Measurements from ENCODE around the gene MAP4K4. TPM values are rescaled to one million over a fixed set of nuclear protein-coding genes. Genes with fewer than 3 reads are reported as not detected.
A peak's percentile ranks its signal among the peaks of the same experiment; 100 is the strongest.

The MAP4K4 gene
- total and polyA plus RNA-seq, 2 of the 4 experiments (the other 2 are of a cell fraction) = 89.4 to 124 TPM

DNA sequence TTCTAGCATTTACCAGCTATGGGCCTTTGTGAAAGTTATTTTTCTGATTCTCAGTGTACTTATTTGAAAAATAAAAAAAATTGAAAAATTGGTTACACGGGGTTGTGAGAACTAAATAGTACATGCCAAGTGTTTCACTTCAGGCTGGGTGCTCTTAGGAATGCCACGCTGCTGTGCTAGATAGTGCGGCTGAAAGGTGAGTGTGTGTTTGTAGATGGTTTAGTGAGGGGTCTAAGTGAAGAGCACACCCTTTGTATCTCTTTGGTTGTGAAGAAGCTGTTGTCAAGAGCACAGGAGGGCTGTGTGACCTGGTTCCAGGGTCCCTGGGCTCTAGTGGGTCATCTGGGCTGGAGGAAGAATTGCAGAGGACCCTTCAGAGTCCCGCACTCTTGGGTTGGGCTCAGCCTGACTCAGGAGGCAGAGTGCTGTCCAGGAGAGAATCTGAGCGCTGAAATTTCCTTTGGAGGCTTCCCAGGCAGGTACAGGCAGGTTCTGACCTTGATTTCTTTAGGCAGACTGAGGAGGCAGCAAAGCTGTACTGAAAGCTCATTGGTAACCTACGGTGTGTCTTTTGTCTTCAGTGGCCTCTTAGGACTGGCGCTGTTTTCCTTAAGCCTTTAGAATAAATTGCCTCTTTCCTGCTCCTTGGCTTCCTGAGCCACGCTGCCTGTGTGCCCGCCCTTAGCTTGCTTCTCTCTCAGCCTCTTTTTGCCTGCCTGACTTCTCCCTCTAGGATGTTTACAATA, 44.4 kb downstream of the MAP4K4 start:
- Histone ChIP-seq H3K4me3 (ENCODE audit: insufficient read depth, low read depth, low read length) (no peak overlapping the region), H3K36me3 (ENCODE audit: control insufficient read depth, insufficient read depth, low read length) (peaks cover 2% of the 10 kb centered on the region; the same call in 1 of the 2 replicates), H3K9me3 (ENCODE audit: control insufficient read depth, insufficient read depth, low read length) (no peaks in the 10 kb centered on the region), H4K20me1 (ENCODE audit: insufficient read depth, low read length) (peaks cover 88% of the 10 kb centered on the region), H2BK120ac (ENCODE audit: low read depth, low read length) (peak overlapping the region; percentile 32; the same call in 1 of the 2 replicates), H3K27ac (ENCODE audit: insufficient read depth, low read length) (peak overlapping the region; percentile 41), H2BK20ac (ENCODE audit: low read depth, low read length) (0 out of 2 replicates have a peak overlapping the region, but pooled peaks have one; percentile 16), H3K4me1 (ENCODE audit: control insufficient read depth, insufficient read depth, low read length) (peaks cover 30% of the 10 kb centered on the region), H2AK5ac (ENCODE audit: low read depth, low read length) (peak overlapping the region; percentile 87), H3K4ac (ENCODE audit: low read depth, low read length) (peak overlapping the region; percentile 66), H3K14ac (replicated peaks; ENCODE audit: low read depth, low read length) (peak overlapping the region; percentile 85), H4K8ac (ENCODE audit: low read depth in 2 of 2, low read length in 2 of 2) (peak overlapping the region; percentile 27 to 39; a peak in 1 of 4 replicates), H2BK5ac (ENCODE audit: low read depth, low read length, poor library complexity, severe bottlenecking) (peak overlapping the region; percentile 7), H3K9me1 (ENCODE audit: insufficient read depth, low read length) (peaks cover 33% of the 10 kb centered on the region), H3K56ac (ENCODE audit: extremely low read depth, insufficient read depth, low read length) (no peak overlapping the region), H3K18ac (ENCODE audit: low read depth, low read length) (peak overlapping the region; percentile 5; the same call in 1 of the 2 replicates), H3K23ac (ENCODE audit: low read depth, low read length) (peak overlapping the region; percentile 92), H3K79me1 (ENCODE audit: low read depth in 1 of 2, low read length in 2 of 2) (peaks cover 10 to 71% of the 10 kb centered on the region in 2 experiments), H4K5ac (ENCODE audit: low read depth, low read length) (no peak overlapping the region), H2AK9ac (replicated peaks; ENCODE audit: low read depth, low read length, poor library complexity) (peak overlapping the region; percentile 46), H3K4me2 (ENCODE audit: low read depth, low read length) (peak overlapping the region; percentile 65), H2BK15ac (ENCODE audit: low read depth, low read length) (no peak overlapping the region; the same call in 2 of the 3 replicates), H4K91ac (ENCODE audit: insufficient read depth, low read depth, low read length) (peak overlapping the region; percentile 43), H2AFZ (replicated peaks; ENCODE audit: low read length, poor library complexity) (peak overlapping the region; percentile 28), H3K27me3 (ENCODE audit: control insufficient read depth, insufficient read depth, low read length) (no peaks in the 10 kb centered on the region), H3K9ac (ENCODE audit: low read depth, low read length) (peak overlapping the region; percentile 50; the same call in 1 of the 2 replicates)
- ChIA-PET CTCF (interaction anchor here (0.8 to 1.1 kb wide), 3 partner anchors 12 to 90 kb away, joined by 3 to 4 read pairs (median 3); partner anchors contain the start of gene MAP4K4), POLR2A (ENCODE audit: unreplicated experiment) (no interaction called here)
- DNase-seq (no peak), ATAC-seq (ENCODE audit: low read depth) (peak; percentile 40; the same call in 1 of the 2 replicates)
- WGBS, 2 experiments (ENCODE audit: extremely low coverage in 2 of 2, insufficient read length in 1 of 2) = 33% methylated on average over 8 of the region's 9 CpGs; no CpG with 5 or more reads in 1 of the 2 experiments
- dilution Hi-C loops (cut with HindIII; ENCODE audit: low sequenced_read_pairs, unreplicated experiment) = no loop called here
- intact Hi-C loops (cut with micrococcal nuclease) = no loop called here
- in situ Hi-C loops (cut with MboI; ENCODE audit: low sequenced_read_pairs) = no loop called here
- BruUV-seq (replicated peaks) = no TSS peak
- TF ChIP-seq SMC3 (IDR thresholded peaks at IDR 0.05; ENCODE audit: low read depth, low read length) (no peak), BHLHE40 (IDR thresholded peaks at IDR 0.05; ENCODE audit: low read depth, low read length) (no peak), RCOR1 (IDR thresholded peaks at IDR 0.05; ENCODE audit: insufficient replicate concordance, low read length) (no peak), MAFK (IDR thresholded peaks at IDR 0.05; ENCODE audit: low read depth, low read length) (no peak)
- TF ChIP-seq, protein P1, sequence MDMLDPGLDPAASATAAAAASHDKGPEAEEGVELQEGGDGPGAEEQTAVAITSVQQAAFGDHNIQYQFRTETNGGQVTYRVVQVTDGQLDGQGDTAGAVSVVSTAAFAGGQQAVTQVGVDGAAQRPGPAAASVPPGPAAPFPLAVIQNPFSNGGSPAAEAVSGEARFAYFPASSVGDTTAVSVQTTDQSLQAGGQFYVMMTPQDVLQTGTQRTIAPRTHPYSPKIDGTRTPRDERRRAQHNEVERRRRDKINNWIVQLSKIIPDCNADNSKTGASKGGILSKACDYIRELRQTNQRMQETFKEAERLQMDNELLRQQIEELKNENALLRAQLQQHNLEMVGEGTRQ (IDR thresholded peaks at IDR 0.05; ENCODE audit: low read depth, low read length) = no peak
